Stimulated activated CD8-positive, alpha-beta memory T cell treated with anti-CD3 and anti-CD28 coated beads, Interleukin-12 subunit alpha, Interleukin-12 subunit beta, amount 100 ng/mL, for 1 hour (primary cell): Measurements from ENCODE around the gene AKT1S1.

Experiments used
- DNase-seq: peaks from one replicate; pipeline ENCODE4 v3.0.0-alpha.2; 2020; ENCODE audit warnings: low read depth

The AKT1S1 gene

GRCh38 chr19:49853852-49854377 is 23.2 kb downstream of the AKT1S1 start:
- no peak for DNase-seq

GRCh38 chr19:49852631-49853126 is 24.5 kb downstream of the AKT1S1 start:
- DNase-seq = no peak

GRCh38 chr19:49851456-49852259 is 25.5 kb downstream of the AKT1S1 start:
- no peak for DNase-seq

GRCh38 chr19:49850487-49851342 is 26.4 kb downstream of the AKT1S1 start, which contains the start of gene PTOV1:
Gene PTOV1, plus strand, starts transcription at chr19:49851159.
- peak; percentile 76 for DNase-seq

- no peak for DNase-seq
These were observed 27.0 kb downstream of the AKT1S1 start for GRCh38 chr19:49850221-49850486.

- no peak for DNase-seq
These were observed 27.5 kb downstream of the AKT1S1 start for GRCh38 chr19:49849433-49850220.

- DNase-seq = no peak
These were observed 28.2 kb downstream of the AKT1S1 start for GRCh38 chr19:49848938-49849337.

GRCh38 chr19:49847731-49848696 is 29.1 kb downstream of the AKT1S1 start:
- DNase-seq = no peak

- no peak for DNase-seq
These were observed 30.7 kb downstream of the AKT1S1 start for GRCh38 chr19:49846408-49846807.

GRCh38 chr19:49845414-49845813 is 31.7 kb downstream of the AKT1S1 start:
- no peak for DNase-seq

- no peak for DNase-seq
These were observed 32.7 kb downstream of the AKT1S1 start for GRCh38 chr19:49844138-49845095.

- no peak for DNase-seq
These were observed 33.9 kb downstream of the AKT1S1 start for GRCh38 chr19:49843265-49843664.

- DNase-seq = no peak
These were observed 36.4 kb downstream of the AKT1S1 start for GRCh38 chr19:49840736-49841249.

- no peak for DNase-seq
These were observed 36.8 kb downstream of the AKT1S1 start for GRCh38 chr19:49840321-49840720.

- DNase-seq = no peak
These were observed 37.4 kb downstream of the AKT1S1 start for GRCh38 chr19:49839713-49840112.

- no peak for DNase-seq
These were observed 38.1 kb downstream of the AKT1S1 start for GRCh38 chr19:49838885-49839588.

GRCh38 chr19:49837425-49837824 is 39.7 kb downstream of the AKT1S1 start:
- no peak for DNase-seq

- DNase-seq = no peak
These were observed 40.2 kb downstream of the AKT1S1 start for GRCh38 chr19:49837009-49837310.
